H9 (cell line): ENCODE data around the gene VPS26A. TPM values are rescaled to one million over a fixed set of nuclear protein-coding genes. Genes with fewer than 3 reads are reported as not detected.

ENCODE experiments used
- DNase-seq: peaks from one replicate; pipeline ENCODE4 v3.0.0-alpha.2; 2017
- H2AFZ ChIP-seq: one replicate; pipeline ENCODE4 v1.6.1; 2013; ENCODE audit warnings: mild to moderate bottlenecking, low read length, control low read depth, moderate library complexity
- H2AK5ac ChIP-seq: 2 replicates; pipeline ENCODE4 v1.6.1; 2013; ENCODE audit warnings: low read length, control low read depth, mixed read lengths; ENCODE audit not compliant: insufficient read length
- H2BK120ac ChIP-seq: one replicate; pipeline ENCODE4 v1.6.1; 2013; ENCODE audit warnings: low read depth, mild to moderate bottlenecking, low read length, control low read depth, inconsistent platforms; ENCODE audit not compliant: poor library complexity, severe bottlenecking
- H2BK12ac ChIP-seq: 2 replicates; pipeline ENCODE4 v1.6.1; 2013; ENCODE audit warnings: low read length, control low read depth, mixed read lengths, low read depth; ENCODE audit not compliant: insufficient read length
- H2BK15ac ChIP-seq: 2 replicates; pipeline ENCODE4 v1.6.1; 2013; ENCODE audit warnings: low read depth, low read length, control low read depth
- H2BK20ac ChIP-seq: one replicate; pipeline ENCODE4 v1.6.1; 2013; ENCODE audit warnings: low read depth, mild to moderate bottlenecking, low read length, control low read depth, inconsistent platforms; ENCODE audit not compliant: poor library complexity, severe bottlenecking
- H2BK5ac ChIP-seq: 2 replicates; pipeline ENCODE4 v1.6.1; 2013; ENCODE audit warnings: low read length, control low read depth, mixed read lengths; ENCODE audit not compliant: insufficient read length
- H3K14ac ChIP-seq: 2 replicates; pipeline ENCODE4 v1.6.1; 2013; ENCODE audit warnings: low read length, control low read depth; ENCODE audit not compliant: insufficient read depth
- H3K18ac ChIP-seq: 2 replicates; pipeline ENCODE4 v1.6.1; 2013; ENCODE audit warnings: low read depth, mild to moderate bottlenecking, mixed read lengths, low read length, control low read depth; ENCODE audit not compliant: insufficient read length
- H3K23ac ChIP-seq: 2 replicates; pipeline ENCODE4 v1.6.1; 2013; ENCODE audit warnings: low read length, control low read depth, mixed read lengths, low read depth; ENCODE audit not compliant: insufficient read length
- H3K23me2 ChIP-seq: 2 replicates; pipeline ENCODE4 v1.6.1; 2013; ENCODE audit warnings: low read depth, mild to moderate bottlenecking, mixed read lengths, low read length, control low read depth; ENCODE audit not compliant: insufficient read length, poor library complexity, severe bottlenecking
- H3K27ac ChIP-seq: 2 replicates; pipeline ENCODE4 v1.5.1; 2013; ENCODE audit warnings: low read length, control low read depth, mixed read lengths, low read depth; ENCODE audit not compliant: insufficient read length
- H3K27me3 ChIP-seq: 2 replicates; pipeline ENCODE4 v1.6.1; 2013; ENCODE audit warnings: low read length, control low read depth, inconsistent platforms; ENCODE audit not compliant: insufficient read depth
- H3K4ac ChIP-seq: 2 replicates; pipeline ENCODE4 v1.6.1; 2013; ENCODE audit warnings: low read depth, mild to moderate bottlenecking, control low read depth, inconsistent platforms, low read length, moderate library complexity
- H3K4me1 ChIP-seq: 2 replicates; pipeline ENCODE4 v1.6.1; 2013; ENCODE audit warnings: low read length, control low read depth, inconsistent platforms; ENCODE audit not compliant: insufficient read depth
- H3K4me2 ChIP-seq: 2 replicates; pipeline ENCODE4 v1.6.1; 2013; ENCODE audit warnings: low read length, control low read depth, mixed read lengths; ENCODE audit not compliant: insufficient read length, insufficient read depth
- H3K56ac ChIP-seq: 2 replicates; pipeline ENCODE4 v1.6.1; 2013; ENCODE audit warnings: low read depth, mild to moderate bottlenecking, mixed read lengths, low read length, control low read depth; ENCODE audit not compliant: insufficient read length
- H3K79me1 ChIP-seq: 2 replicates; pipeline ENCODE4 v1.6.1; 2013; ENCODE audit warnings: low read depth, mild to moderate bottlenecking, moderate library complexity, low read length, control low read depth, inconsistent platforms; ENCODE audit not compliant: insufficient read depth, poor library complexity, severe bottlenecking
- H3K79me2 ChIP-seq: 2 replicates; pipeline ENCODE4 v1.6.1; 2013; ENCODE audit warnings: low read length, control low read depth, inconsistent platforms; ENCODE audit not compliant: insufficient read depth
- H3K9ac ChIP-seq: 2 replicates; pipeline ENCODE4 v1.6.1; 2013; ENCODE audit warnings: low read length, control low read depth, mixed read lengths; ENCODE audit not compliant: insufficient read length; ENCODE audit errors: extremely low read depth
- H3K9me3 ChIP-seq: one replicate; pipeline ENCODE4 v1.6.1; 2013; ENCODE audit warnings: low read depth, low read length, inconsistent platforms; ENCODE audit not compliant: control insufficient read depth
- H3T11ph ChIP-seq: one replicate; pipeline ENCODE4 v1.6.1; 2013; ENCODE audit warnings: mild to moderate bottlenecking, low read length, control low read depth, inconsistent platforms
- H4K20me1 ChIP-seq: one replicate; pipeline ENCODE4 v1.6.1; 2013; ENCODE audit not compliant: control insufficient read depth, insufficient read length, insufficient read depth
- H4K5ac ChIP-seq: 2 replicates; pipeline ENCODE4 v1.6.1; 2013; ENCODE audit warnings: low read depth, mild to moderate bottlenecking, mixed read lengths, low read length, control low read depth; ENCODE audit not compliant: insufficient read length
- H4K8ac ChIP-seq: replicated peaks from 2 replicates; pipeline ENCODE4 v1.6.1; 2013; ENCODE audit warnings: low read length, control low read depth, mixed read lengths, low read depth; ENCODE audit not compliant: insufficient read length
- H4K91ac ChIP-seq: 2 replicates; pipeline ENCODE4 v1.6.1; 2013; ENCODE audit warnings: low read depth, mild to moderate bottlenecking, moderate library complexity, mixed read lengths, low read length, control low read depth; ENCODE audit not compliant: insufficient read length
- H3K27ac Mint-ChIP-seq, 3 experiments: 2 replicates in 2 of 3; 3 replicates in 1 of 3; pipeline ENCODE4 v1.8.0; 2020 to 2021; ENCODE audit warnings: mixed read lengths in 3 of 3, mild to moderate bottlenecking in 1 of 3, moderate library complexity in 1 of 3
- H3K27me3 Mint-ChIP-seq: 2 replicates; pipeline ENCODE4 v1.8.0; 2021; ENCODE audit warnings: low read depth, mild to moderate bottlenecking, moderate library complexity, mixed read lengths
- H3K36me3 Mint-ChIP-seq, 3 experiments: 2 replicates in 2 of 3; 3 replicates in 1 of 3; pipeline ENCODE4 v1.8.0; 2020 to 2021; ENCODE audit warnings: low read depth in 3 of 3, mixed read lengths in 3 of 3; ENCODE audit not compliant: insufficient read depth in 1 of 3
- H3K4me1 Mint-ChIP-seq, 2 experiments: 2 replicates each; pipeline ENCODE4 v1.8.0; 2020; ENCODE audit warnings: mixed read lengths in 2 of 2
- H3K4me3 Mint-ChIP-seq, 2 experiments: 2 replicates in 1 of 2; 3 replicates in 1 of 2; pipeline ENCODE4 v1.8.0; 2020 to 2021; ENCODE audit warnings: mild to moderate bottlenecking in 2 of 2, mixed read lengths in 2 of 2, moderate library complexity in 1 of 2
- H3K9me3 Mint-ChIP-seq, 2 experiments: 2 replicates in 1 of 2; 3 replicates in 1 of 2; pipeline ENCODE4 v1.8.0; 2020; ENCODE audit warnings: mild to moderate bottlenecking in 2 of 2, mixed read lengths in 2 of 2, moderate library complexity in 1 of 2
- WGBS: extraction: QIAGEN DNeasy Blood & Tissue Kit; methylation state at CpG from one replicate; pipeline ENCODE4 v1.1.7; 2013; ENCODE audit warnings: missing lambda C conversion rate, low lambda C conversion rate, mixed read lengths; ENCODE audit not compliant: insufficient read length; ENCODE audit errors: extremely low coverage; 5-methylcytosine and 5-hydroxymethylcytosine counted together
- total RNA-seq: library from RNA; stranded (reverse); gene quantifications from 2 replicates; pipeline ENCODE4 v1.2.1, GENCODE V29; 2021
- TF ChIP-seq, protein P1 (sequence below): fragments of 200-600 bp; sonication (generic); conservative IDR thresholded peaks from 3 replicates; pipeline ENCODE4 v1.8.0; 2021; ENCODE audit warnings: antibody characterized with exemption, mild to moderate bottlenecking

Gene VPS26A
- total RNA-seq, 1 experiment from 2014 or later: 41.8 TPM

DNA sequence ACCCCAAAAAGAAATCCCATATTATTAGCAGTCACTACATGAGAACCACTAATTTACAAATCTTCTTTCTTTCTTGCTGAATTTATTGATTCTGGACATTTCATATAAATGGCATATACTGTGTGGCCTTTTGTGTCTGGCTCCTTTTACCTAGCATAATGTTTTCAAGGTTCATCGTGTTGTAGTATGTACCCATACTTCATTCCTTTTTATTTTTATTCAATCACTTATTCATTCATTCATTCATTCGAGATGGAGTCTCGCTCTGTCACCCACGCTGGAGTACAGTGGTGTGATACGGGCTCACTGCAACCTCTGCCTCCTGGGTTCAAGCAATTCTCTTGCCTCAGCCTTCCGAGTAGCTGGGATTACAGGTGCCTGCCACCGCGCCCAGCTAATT, 21.9 kb downstream of the VPS26A start:
- TF ChIP-seq, protein P1, sequence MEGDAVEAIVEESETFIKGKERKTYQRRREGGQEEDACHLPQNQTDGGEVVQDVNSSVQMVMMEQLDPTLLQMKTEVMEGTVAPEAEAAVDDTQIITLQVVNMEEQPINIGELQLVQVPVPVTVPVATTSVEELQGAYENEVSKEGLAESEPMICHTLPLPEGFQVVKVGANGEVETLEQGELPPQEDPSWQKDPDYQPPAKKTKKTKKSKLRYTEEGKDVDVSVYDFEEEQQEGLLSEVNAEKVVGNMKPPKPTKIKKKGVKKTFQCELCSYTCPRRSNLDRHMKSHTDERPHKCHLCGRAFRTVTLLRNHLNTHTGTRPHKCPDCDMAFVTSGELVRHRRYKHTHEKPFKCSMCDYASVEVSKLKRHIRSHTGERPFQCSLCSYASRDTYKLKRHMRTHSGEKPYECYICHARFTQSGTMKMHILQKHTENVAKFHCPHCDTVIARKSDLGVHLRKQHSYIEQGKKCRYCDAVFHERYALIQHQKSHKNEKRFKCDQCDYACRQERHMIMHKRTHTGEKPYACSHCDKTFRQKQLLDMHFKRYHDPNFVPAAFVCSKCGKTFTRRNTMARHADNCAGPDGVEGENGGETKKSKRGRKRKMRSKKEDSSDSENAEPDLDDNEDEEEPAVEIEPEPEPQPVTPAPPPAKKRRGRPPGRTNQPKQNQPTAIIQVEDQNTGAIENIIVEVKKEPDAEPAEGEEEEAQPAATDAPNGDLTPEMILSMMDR: no peak
- no peak overlapping the region for H3K4me3 Mint-ChIP-seq
- H4K20me1 ChIP-seq: no peaks in the 10 kb centered on the region
- H3K9me3 ChIP-seq: no peaks in the 10 kb centered on the region
- no peaks in the 10 kb centered on the region for H3K79me1 ChIP-seq
- no peak overlapping the region for H2AFZ ChIP-seq
- H3T11ph ChIP-seq: no peak overlapping the region
- no peaks in the 10 kb centered on the region for H3K23me2 ChIP-seq
- no peak overlapping the region for H3K27ac ChIP-seq
- H3K27ac Mint-ChIP-seq: no peak overlapping the region
- no peaks in the 10 kb centered on the region for H3K4me1 ChIP-seq
- H2AK5ac ChIP-seq: no peak overlapping the region
- H2BK12ac ChIP-seq: no peak overlapping the region
- WGBS: no CpG with 5 or more reads among the region's 8 CpGs
- no peak overlapping the region for H3K14ac ChIP-seq
- no peak overlapping the region for H3K4ac ChIP-seq
- H3K9ac ChIP-seq: no peak overlapping the region
- H3K18ac ChIP-seq: no peak overlapping the region
- no peaks in the 10 kb centered on the region for H3K9me3 Mint-ChIP-seq
- no peak for DNase-seq
- H3K4me1 Mint-ChIP-seq: no peaks in the 10 kb centered on the region
- no peaks in the 10 kb centered on the region for H3K27me3 ChIP-seq
- no peak overlapping the region for H4K91ac ChIP-seq
- H3K79me2 ChIP-seq: no peaks in the 10 kb centered on the region; the same call in 1 of the 2 replicates
- no peak overlapping the region for H2BK15ac ChIP-seq
- H2BK5ac ChIP-seq: no peak overlapping the region
- no peak overlapping the region for H3K23ac ChIP-seq
- no peak overlapping the region for H2BK20ac ChIP-seq
- H3K27me3 Mint-ChIP-seq: no peaks in the 10 kb centered on the region; the same call in 1 of the 2 replicates
- H4K8ac ChIP-seq: no peak overlapping the region
- no peak overlapping the region for H3K56ac ChIP-seq
- H3K36me3 Mint-ChIP-seq: peaks cover 0 to 2% (median 0%) of the 10 kb centered on the region in 3 experiments; a peak in 3 of 7 replicates
- H3K4me2 ChIP-seq: no peak overlapping the region
- no peak overlapping the region for H4K5ac ChIP-seq
- H2BK120ac ChIP-seq: no peak overlapping the region
